ENCODE results near the gene WDR35. TPM values are rescaled to one million over a fixed set of nuclear protein-coding genes. Genes with fewer than 3 reads are reported as not detected.

WDR35 gene
- total RNA-seq, 1 experiment from 2014 or later: 16.7 TPM

- DNase-seq (ENCODE audit: low spot score): no peak
These were observed 119.1 kb downstream of the WDR35 start for GRCh38 chr2:19870792-19871191.

- DNase-seq (ENCODE audit: low spot score): no peak
These were observed 121.0 kb downstream of the WDR35 start for GRCh38 chr2:19868701-19869580.

GRCh38 chr2:19868224-19868623, 121.7 kb downstream of the WDR35 start:
- no peak for DNase-seq (ENCODE audit: low spot score)

GRCh38 chr2:19866771-19867170, 123.1 kb downstream of the WDR35 start:
- DNase-seq (ENCODE audit: low spot score): no peak

- no peak for DNase-seq (ENCODE audit: low spot score)
These were observed 124.8 kb downstream of the WDR35 start for GRCh38 chr2:19865151-19865550.

- DNase-seq (ENCODE audit: low spot score): no peak
These were observed 125.5 kb downstream of the WDR35 start for GRCh38 chr2:19864381-19864780.

GRCh38 chr2:19863303-19864041, 126.4 kb downstream of the WDR35 start:
- DNase-seq (ENCODE audit: low spot score): peak; percentile 65

GRCh38 chr2:19861813-19862212, 128.1 kb downstream of the WDR35 start:
- DNase-seq (ENCODE audit: low spot score): peak; percentile 53

Other genes with a start within 250 kb of the WDR35 start
- gene TTC32, start 88.1 kb downstream of the WDR35 start, total RNA-seq (2014; rRNA removed; shearing (Covaris generic)): 4.2 and 10.6 TPM in 2 replicates
- 13.4 and 16.1 TPM in 2 replicates for gene MATN3, start 22.6 kb upstream of the WDR35 start, total RNA-seq (2014; rRNA removed; shearing (Covaris generic))
- gene LAPTM4A, start 61.5 kb upstream of the WDR35 start, total RNA-seq (2014; rRNA removed; shearing (Covaris generic)): 488 and 537 TPM in 2 replicates
- 241 and 257 TPM in 2 replicates for gene SDC1, start 235.0 kb upstream of the WDR35 start, total RNA-seq (2014; rRNA removed; shearing (Covaris generic))